Stimulated activated CD4-positive, alpha-beta T cell treated with anti-CD3 and anti-CD28 coated beads, Interleukin-4, amount 100 ng/mL, for 24 hours (primary cell): ENCODE measurements around the gene DMAP1.
"Not testable (repeated sequence)": the region's sequence is repeated elsewhere in the genome, so short reads cannot be mapped to it uniquely, and the experiment has no call there.

ENCODE experiments used
- DNase-seq: peaks from one replicate; pipeline ENCODE4 v3.0.0-alpha.2; 2020

Gene DMAP1, protein sequence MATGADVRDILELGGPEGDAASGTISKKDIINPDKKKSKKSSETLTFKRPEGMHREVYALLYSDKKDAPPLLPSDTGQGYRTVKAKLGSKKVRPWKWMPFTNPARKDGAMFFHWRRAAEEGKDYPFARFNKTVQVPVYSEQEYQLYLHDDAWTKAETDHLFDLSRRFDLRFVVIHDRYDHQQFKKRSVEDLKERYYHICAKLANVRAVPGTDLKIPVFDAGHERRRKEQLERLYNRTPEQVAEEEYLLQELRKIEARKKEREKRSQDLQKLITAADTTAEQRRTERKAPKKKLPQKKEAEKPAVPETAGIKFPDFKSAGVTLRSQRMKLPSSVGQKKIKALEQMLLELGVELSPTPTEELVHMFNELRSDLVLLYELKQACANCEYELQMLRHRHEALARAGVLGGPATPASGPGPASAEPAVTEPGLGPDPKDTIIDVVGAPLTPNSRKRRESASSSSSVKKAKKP

DNA sequence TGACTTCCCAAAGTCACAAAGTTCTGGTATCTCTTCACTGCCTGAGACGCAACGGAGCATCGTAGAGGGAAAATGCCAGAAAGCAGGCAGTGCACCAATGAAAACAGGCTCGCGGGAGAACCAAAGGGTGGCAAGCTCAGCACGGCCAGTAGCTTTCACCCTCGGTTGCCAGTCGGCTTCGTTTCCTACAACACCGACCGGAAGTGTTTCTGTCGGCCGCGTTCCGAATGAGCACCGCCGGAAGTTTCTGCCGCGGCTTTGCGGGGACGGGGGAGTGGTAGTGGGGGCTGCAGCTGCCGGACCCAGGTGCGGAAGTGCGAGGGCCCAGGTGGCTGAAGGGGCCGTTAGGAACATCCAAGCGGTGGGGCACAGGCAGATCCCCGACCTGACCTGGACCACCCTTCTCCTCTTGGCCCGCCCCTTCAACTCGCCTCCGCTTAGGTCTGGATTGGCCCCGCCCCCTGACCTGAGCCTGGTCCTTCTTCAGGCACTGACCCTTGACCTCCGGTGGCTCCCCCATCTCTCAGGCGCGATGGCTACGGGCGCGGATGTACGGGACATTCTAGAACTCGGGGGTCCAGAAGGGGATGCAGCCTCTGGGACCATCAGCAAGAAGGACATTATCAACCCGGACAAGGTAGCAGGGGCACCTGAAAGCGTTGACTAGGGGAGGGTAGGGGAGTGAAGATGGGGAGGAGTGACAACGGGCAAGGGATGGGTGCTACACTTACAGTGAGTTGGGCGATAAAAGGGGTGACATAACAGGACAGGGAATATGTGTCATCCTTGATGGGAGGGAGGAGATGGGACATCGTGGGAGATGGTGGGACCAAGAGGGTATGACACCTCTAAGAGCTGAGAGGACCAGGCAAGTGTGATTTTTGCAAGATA is at the start of gene DMAP1:
DMAP1 (plus strand) TSS at position 250 of the 891 bp plus-strand sequence; CDS start at position 533, 283 bp downstream.
- DNase-seq, result peak; percentile 87

- DNase-seq, result no peak
These were observed 44.7 kb upstream of the DMAP1 start for GRCh38 chr1:44168520-44169098.

- no peak for DNase-seq
These were observed 42.9 kb upstream of the DMAP1 start for GRCh38 chr1:44170281-44170823.

DNA sequence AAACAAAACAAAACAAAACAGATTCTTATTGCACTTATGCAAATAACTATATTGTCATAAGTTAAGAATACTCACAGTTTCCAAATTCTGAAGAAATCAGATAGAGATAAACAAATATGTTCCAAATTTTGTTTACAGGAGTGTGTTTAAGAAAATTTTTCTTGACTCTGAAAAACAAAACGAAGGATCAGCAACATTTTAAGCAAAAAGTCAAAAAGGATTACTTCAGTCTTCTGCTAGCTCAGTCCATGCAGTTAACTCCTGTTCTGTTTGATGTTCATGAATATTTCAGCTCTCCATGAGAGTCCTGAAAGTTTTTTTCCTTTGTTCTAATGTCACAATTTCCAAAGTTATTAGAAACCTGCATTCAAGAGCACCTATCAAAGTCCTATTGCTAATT is 38.6 kb upstream of the DMAP1 start:
- no peak for DNase-seq

DNA sequence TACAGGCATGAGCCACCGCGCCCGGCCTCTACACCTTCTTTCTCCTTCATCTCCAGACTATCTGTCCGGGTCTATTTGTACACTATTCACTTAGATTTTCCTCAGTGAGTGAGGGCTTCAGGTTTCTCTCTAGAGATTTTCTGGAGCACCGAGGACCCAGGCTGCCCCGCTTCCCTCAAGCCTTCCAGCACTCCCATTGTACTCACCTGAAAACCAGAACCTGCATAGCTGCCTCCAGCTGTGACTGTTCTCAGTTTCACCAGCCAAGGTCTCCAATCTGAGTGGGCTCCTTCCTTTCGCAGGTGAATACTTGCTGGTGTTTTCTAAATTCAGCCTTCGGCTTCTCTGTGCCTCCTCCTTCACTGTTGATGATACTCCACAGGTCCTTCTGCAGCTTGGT is 12.9 kb upstream of the DMAP1 start:
- no peak for DNase-seq

DNA sequence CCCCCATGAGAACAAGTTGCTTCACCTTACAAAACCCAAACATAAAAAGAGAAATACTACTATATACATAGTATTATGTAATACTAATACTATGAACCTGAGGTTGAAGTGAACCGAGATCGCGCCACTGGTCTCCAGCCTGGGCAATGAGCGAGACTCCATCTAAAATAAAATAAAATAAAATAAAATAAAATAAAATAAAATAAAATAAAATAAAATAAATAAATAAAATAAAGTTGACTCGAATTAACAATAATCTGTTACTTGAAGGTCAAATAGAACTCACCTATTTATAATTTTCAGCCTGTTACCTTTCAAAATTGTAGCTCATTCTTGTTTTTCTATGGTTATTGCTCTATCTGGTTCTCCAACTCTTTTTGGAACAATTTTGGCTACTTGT is 6.7 kb upstream of the DMAP1 start:
- DNase-seq, result not testable (repeated sequence)

DNA sequence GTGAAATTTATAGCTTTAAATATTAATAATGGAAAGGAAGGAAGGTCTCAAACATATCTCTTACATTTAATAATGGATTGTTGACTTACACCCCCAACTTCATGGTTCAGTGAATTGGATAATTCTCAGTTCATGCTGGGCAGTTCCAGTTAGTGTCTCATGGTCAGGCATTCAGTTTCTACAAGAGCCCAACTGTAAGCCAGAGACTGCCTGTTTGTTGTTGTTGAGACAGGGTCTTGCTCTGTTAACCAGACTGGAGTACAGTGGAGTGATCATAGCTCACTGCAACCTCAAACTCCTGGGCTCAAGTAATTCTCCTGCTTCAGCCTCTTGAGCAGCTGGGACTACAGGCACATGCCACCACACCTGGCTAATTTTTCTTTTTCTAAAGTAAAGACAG is 5.0 kb upstream of the DMAP1 start:
- no peak for DNase-seq

- no peak for DNase-seq
These were observed 2.7 kb upstream of the DMAP1 start for GRCh38 chr1:44210595-44210994.

DNA sequence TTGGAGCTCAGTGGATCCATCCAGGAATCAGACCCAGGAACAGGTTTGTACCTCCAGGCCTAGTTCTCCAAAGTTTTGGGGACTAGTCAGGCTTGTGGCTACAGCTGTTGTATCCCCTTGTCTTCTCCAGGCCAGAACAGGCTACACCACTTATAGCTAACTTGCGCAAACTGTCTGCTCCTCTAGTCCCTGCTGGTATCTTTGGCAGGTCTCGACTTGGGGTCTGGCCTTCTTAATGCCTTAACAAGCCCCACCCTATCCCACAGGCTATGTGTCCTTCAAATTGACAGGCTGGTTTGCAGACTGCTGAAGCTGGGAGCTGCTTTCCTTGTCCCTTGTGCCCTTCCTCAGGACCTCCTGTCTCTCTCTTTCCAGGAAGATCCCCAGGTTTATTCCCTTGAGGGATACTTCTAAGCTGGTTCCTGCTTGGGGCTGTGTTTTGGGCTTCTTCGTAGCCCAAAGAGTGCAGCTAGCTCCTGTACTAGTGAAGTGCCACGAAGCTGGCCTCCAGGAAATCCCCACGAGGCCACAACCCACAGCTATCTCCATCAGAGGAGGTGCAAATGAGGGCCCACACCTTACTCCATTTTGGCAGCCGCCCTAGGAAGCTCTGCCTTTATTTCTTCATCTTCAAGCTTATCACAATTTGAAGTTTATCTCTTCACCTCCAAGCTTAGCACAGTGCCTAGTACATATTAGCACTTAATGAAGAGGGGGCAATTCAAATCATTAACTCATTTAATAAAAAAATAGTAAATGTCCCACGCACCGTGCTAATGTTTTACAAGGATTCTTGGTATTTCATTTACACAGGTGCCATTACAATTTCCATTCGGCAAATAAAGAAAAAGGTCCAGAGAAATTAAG is 683 bp upstream of the DMAP1 start:
- peak; percentile 39 for DNase-seq

- peak; percentile 82 for DNase-seq
These were observed 4.6 kb downstream of the DMAP1 start for GRCh38 chr1:44217809-44218410.

- no peak for DNase-seq
These were observed 5.4 kb downstream of the DMAP1 start for GRCh38 chr1:44218503-44219300.

DNA sequence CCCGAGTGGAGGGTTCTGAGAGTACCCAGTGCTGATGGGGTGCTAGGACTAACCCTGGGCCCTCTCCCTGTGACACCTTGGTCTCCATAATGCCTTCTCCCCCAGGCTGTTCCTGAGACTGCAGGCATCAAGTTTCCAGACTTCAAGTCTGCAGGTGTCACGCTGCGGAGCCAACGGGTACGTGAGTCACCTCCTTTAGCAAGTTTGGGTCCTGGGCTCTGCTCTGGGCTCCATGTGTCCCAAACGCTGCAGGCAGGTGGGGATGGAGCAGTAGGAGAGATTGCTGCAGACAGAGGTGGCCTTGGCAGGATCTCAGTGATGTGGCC is 6.0 kb downstream of the DMAP1 start:
- no peak for DNase-seq

DNA sequence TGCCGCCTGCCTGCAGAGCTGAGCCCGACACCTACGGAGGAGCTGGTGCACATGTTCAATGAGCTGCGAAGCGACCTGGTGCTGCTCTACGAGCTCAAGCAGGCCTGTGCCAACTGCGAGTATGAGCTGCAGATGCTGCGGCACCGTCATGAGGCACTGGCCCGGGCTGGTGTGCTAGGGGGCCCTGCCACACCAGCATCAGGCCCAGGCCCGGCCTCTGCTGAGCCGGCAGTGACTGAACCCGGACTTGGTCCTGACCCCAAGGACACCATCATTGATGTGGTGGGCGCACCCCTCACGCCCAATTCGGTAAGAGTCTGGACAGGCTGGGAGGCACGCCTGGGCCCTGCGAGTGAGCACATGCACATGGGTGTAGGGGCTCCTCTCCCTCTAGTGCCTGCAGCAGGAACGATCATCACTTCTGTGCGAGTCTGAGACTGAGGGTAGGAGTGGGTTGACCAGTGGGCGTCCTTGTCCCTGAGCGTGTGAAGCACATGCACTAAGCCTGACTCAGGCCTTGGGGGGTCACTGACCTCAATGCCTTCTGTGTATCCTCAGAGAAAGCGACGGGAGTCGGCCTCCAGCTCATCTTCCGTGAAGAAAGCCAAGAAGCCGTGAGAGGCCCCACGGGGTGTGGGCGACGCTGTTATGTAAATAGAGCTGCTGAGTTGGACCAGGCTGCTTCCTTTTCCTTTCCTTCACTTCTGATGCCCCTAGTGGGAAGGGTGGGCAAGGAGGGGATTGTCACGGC is 6.9 kb downstream of the DMAP1 start:
- DNase-seq, result no peak

DNA sequence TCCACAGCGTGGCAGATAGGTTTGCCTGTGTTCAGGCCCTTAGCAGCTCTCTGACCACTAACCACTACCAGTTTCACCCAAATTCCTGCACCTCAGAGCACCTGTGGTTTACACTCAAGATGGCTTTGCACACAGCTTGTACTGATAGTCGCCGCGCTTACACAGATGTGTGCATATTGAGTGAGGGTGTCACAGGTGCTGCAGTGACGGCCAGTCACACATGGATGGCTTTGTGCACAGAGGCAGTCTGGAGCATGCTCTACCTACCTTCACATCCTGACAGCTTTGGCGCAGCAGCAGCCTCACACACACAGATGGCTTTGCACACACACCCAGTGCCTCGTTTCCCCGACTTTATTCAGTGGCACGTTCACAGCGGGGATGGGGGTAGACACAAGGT is 7.5 kb downstream of the DMAP1 start:
- DNase-seq, result no peak

DNA sequence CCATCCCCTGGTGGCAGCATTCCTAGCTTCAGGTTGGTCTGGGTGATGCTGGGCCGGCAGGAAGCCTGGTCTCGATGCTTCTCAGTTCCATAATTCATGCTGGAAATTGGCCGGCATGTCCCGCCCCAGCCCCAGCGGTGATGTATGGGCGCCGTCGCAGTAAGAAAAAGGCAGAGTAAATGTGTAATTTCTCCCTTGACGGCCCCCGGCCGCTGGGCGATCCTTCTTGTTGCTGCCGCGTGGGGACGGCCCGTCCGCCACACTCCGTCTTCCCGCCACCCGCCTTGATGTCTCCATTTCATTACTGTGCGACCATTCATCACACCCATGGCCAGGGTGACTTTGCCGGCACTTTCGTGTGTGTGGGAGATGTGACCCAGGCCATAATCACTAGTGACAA is 8.5 kb downstream of the DMAP1 start:
- no peak for DNase-seq

DNA sequence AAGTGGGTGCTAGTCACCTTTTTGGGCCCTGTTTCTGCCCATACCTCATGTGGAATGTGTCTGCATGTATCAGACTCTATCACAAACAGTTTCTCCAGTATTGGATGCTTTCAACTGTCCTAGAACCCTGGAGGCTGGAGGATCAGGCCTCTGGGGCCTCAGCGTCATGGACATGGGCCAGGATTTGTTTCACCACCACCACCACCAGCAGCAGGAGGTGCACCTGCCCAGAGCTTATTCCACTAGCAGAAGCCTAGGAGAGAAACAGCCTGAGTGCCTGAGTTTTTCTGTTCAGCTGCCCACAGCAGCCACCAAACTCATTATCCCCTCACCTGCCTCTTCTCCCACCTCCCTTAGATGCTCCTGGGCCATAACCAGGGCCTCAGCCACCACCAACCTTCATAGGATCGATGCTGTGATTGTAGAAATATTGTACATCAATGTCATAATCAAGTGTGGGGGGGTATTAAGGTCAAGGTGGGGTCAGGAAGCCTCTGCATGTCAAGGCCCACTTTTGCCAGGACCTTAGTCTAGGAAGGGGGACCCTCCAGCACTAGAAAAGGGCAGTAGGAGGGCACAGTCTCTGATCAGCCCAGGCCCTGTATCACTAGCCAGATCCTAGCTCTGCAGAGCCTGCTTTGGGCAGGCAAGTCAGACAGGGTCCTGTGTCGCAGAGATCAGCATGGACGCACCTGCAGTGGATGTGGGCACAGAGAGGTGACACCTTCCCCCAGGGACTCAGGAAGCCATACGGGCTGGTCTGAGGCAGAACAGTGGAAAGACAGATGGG is 9.3 kb downstream of the DMAP1 start:
- DNase-seq, result no peak

DNA sequence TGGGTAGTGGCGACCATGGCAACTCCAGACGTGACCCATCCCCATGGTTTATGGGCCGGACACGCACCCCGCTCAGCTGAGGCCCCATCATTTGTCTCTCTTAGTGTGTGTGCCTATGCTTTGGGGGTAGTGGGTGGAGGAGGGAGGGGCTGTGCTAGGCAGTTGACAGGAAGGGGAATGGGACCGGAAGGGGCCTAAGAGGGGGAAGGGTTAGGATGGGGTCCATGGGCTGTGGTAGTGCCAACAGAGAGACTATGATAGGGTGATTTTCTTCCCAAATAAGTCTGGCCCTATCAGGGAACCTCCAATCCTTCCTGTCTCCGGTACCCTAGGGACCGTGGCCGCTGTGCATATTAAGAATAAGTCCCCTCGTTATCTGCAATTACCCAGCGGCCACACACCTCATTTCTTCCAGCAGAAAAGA is 9.9 kb downstream of the DMAP1 start:
- DNase-seq, result no peak

GRCh38 chr1:44225761-44226160 is 12.5 kb downstream of the DMAP1 start:
- no peak for DNase-seq

- DNase-seq, result no peak
These were observed 13.9 kb downstream of the DMAP1 start for GRCh38 chr1:44227211-44227610.
